HG03439 (cell line): ENCODE measurements around the gene IZUMO3.
"Not testable (repeated sequence)": the region's sequence is repeated elsewhere in the genome, so short reads cannot be mapped to it uniquely, and the experiment has no call there.

Experiments used
- ATAC-seq: cut with Tn5 transposase; IDR thresholded peaks from one replicate; pipeline ENCODE4 v1.9.1; 2021; ENCODE audit warnings: mild to moderate bottlenecking, moderate library complexity; ENCODE audit not compliant: unreplicated experiment

The IZUMO3 gene

GRCh38 chr9:24545847-24546522 lies at the start of gene IZUMO3:
IZUMO3 (minus strand) TSS chr9:24545897; CDS start chr9:24545649, 248 bp downstream.
- ATAC-seq: no peak

GRCh38 chr9:24594234-24594850 lies 48.6 kb upstream of the IZUMO3 start:
- ATAC-seq: no peak

- ATAC-seq: no peak
Observed at GRCh38 chr9:24590432-24590831, 44.7 kb upstream of the IZUMO3 start.

GRCh38 chr9:24587883-24588282 lies 42.2 kb upstream of the IZUMO3 start:
- no peak for ATAC-seq

- no peak for ATAC-seq
Observed at GRCh38 chr9:24582146-24583126, 36.7 kb upstream of the IZUMO3 start.

- not testable (repeated sequence) for ATAC-seq
Observed at GRCh38 chr9:24580005-24580404, 34.3 kb upstream of the IZUMO3 start.

GRCh38 chr9:24572406-24572805 lies 26.7 kb upstream of the IZUMO3 start:
- ATAC-seq: no peak

- no peak for ATAC-seq
Observed at GRCh38 chr9:24561957-24562356, 16.3 kb upstream of the IZUMO3 start.

GRCh38 chr9:24553183-24553552 lies 7.5 kb upstream of the IZUMO3 start:
- ATAC-seq: no peak

GRCh38 chr9:24552526-24553182 lies 7.0 kb upstream of the IZUMO3 start:
- ATAC-seq: no peak

GRCh38 chr9:24545285-24545684 lies 412 bp downstream of the IZUMO3 start:
- ATAC-seq: no peak

- ATAC-seq: no peak
Observed at GRCh38 chr9:24518545-24518944, 27.2 kb downstream of the IZUMO3 start.

GRCh38 chr9:24516463-24516862 lies 29.2 kb downstream of the IZUMO3 start:
- no peak for ATAC-seq

GRCh38 chr9:24509850-24510249 lies 35.8 kb downstream of the IZUMO3 start:
- ATAC-seq: no peak

GRCh38 chr9:24504521-24504920 lies 41.2 kb downstream of the IZUMO3 start:
- ATAC-seq: no peak

- ATAC-seq: no peak
Observed at GRCh38 chr9:24502206-24502937, 43.3 kb downstream of the IZUMO3 start.

- no peak for ATAC-seq
Observed at GRCh38 chr9:24500761-24501160, 44.9 kb downstream of the IZUMO3 start.

GRCh38 chr9:24498632-24499031 lies 47.1 kb downstream of the IZUMO3 start:
- ATAC-seq: no peak

GRCh38 chr9:24497671-24498070 lies 48.0 kb downstream of the IZUMO3 start:
- ATAC-seq: no peak
